SU-DHL-6 (cell line): Measurements from ENCODE around the gene AKT1S1.

Experiments
- CTCF ChIP-seq: fragments of 200-600 bp; sonication (generic); IDR thresholded peaks from one replicate; pipeline ENCODE4 v1.5.1; 2017; ENCODE audit warnings: antibody characterized with exemption, mild to moderate bottlenecking, low read length, moderate library complexity; ENCODE audit not compliant: insufficient read depth, poor library complexity, severe bottlenecking
- EZH2phosphoT487 ChIP-seq: fragments of 200-600 bp; sonication (generic), shearing (Covaris generic); conservative IDR thresholded peaks from 2 replicates; pipeline ENCODE4 v1.6.1; 2018; ENCODE audit warnings: mild to moderate bottlenecking, antibody characterized with exemption, low read length, moderate library complexity, mixed read lengths

GRCh38 chr19:49888510-49888824 is 11.3 kb upstream of the AKT1S1 start:
- no peak for TF ChIP-seq CTCF
- no peak for TF ChIP-seq EZH2phosphoT487
